ENCODE data around the gene C5orf52.
"Not testable (repeated sequence)": the region's sequence is repeated elsewhere in the genome, so short reads cannot be mapped to it uniquely, and the experiment has no call there.

C5orf52 gene

GRCh38 chr5:157722895-157723294 is 51.6 kb downstream of the C5orf52 start:
- not testable (repeated sequence) for DNase-seq (ENCODE audit: low read depth in 2 of 2)

- not testable (repeated sequence) for DNase-seq (ENCODE audit: low read depth in 2 of 2)
Observed at GRCh38 chr5:157726607-157727006, 55.3 kb downstream of the C5orf52 start.

GRCh38 chr5:157727858-157728257 is 56.5 kb downstream of the C5orf52 start:
- not testable (repeated sequence) for DNase-seq (ENCODE audit: low read depth in 2 of 2)
